GM23248 (cell line): ENCODE data around the gene ARFGEF2.

ENCODE experiments used
- EZH2 ChIP-seq: fragments of 200-600 bp; sonication (generic); IDR thresholded peaks from 2 replicates; pipeline ENCODE4 v1.6.1; 2018; ENCODE audit warnings: antibody characterized with exemption, mild to moderate bottlenecking; ENCODE audit not compliant: insufficient read depth, poor library complexity, severe bottlenecking
- EZH2phosphoT487 ChIP-seq: fragments of 200-600 bp; sonication (generic); IDR thresholded peaks from 2 replicates; pipeline ENCODE4 v1.6.1; 2018; ENCODE audit warnings: antibody characterized with exemption, moderate library complexity, mild to moderate bottlenecking, low read depth; ENCODE audit not compliant: insufficient read depth

DNA sequence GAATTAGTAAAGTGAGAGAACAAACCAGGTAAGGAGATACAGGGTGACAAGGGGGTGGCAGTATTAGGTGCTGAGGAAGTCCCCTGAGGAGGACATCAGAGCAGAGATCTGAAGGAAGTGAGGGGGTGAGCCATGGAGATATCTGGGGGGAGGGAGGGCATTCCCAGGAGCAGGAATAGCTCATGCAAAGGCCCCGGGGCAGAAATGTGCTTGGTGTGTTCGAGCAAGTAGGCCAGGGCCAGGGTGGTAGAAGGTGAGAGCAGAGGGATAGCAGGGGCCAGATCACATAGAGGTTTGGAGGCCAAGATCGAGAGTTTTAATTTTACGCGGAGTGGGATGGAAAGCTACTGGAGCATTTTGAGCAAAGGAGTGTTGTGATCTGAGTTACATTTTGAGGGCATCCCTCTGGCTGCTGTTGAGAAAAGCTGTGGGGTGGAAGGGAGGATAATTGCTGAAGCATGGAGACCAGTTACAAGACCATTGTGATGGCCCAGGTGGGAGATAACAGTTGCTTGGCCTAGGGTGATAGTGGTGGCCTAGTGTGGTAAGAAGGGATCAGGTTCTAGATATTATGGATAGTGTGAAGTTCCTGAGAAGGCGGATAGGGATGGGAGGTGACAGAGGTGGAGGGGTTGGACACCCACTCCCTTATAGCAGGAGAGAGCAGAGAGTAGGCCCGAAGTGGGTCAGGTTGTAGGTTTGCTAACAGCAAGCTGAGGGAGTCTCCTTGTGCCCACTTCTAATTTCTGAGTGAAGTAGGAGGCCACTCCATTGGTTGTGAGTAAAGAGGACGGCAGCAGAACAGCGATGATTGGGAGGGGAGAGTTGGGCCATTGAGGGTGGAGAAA lies 10.2 kb downstream of the ARFGEF2 start:
- TF ChIP-seq EZH2phosphoT487 (no peak), EZH2 (no peak)
